22Rv1 (cell line): ENCODE results near the gene ZNF32.

Experiments
- H3K27ac ChIP-seq: fragments of 450-650 bp; 2 replicates; pipeline ENCODE4 v1.5.1; 2017
- ZFX ChIP-seq: fragments of 450-650 bp; IDR thresholded peaks from 2 replicates; pipeline ENCODE4 v1.6.1; 2017; ENCODE audit warnings: antibody characterized with exemption, borderline replicate concordance
- TF ChIP-seq, protein P1 (sequence below): fragments of 450-650 bp; IDR thresholded peaks from 2 replicates; pipeline ENCODE4 v1.5.1; 2017; ENCODE audit warnings: mild to moderate bottlenecking

The ZNF32 gene

GRCh38 chr10:43658227-43658626 lies 9.5 kb upstream of the ZNF32 start:
- TF ChIP-seq, protein P1, sequence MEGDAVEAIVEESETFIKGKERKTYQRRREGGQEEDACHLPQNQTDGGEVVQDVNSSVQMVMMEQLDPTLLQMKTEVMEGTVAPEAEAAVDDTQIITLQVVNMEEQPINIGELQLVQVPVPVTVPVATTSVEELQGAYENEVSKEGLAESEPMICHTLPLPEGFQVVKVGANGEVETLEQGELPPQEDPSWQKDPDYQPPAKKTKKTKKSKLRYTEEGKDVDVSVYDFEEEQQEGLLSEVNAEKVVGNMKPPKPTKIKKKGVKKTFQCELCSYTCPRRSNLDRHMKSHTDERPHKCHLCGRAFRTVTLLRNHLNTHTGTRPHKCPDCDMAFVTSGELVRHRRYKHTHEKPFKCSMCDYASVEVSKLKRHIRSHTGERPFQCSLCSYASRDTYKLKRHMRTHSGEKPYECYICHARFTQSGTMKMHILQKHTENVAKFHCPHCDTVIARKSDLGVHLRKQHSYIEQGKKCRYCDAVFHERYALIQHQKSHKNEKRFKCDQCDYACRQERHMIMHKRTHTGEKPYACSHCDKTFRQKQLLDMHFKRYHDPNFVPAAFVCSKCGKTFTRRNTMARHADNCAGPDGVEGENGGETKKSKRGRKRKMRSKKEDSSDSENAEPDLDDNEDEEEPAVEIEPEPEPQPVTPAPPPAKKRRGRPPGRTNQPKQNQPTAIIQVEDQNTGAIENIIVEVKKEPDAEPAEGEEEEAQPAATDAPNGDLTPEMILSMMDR: no peak
- no peak for TF ChIP-seq ZFX
- H3K27ac ChIP-seq: no peak overlapping the region

GRCh38 chr10:43655311-43655710 lies 6.6 kb upstream of the ZNF32 start:
- H3K27ac ChIP-seq: no peak overlapping the region
- no peak for TF ChIP-seq ZFX
- TF ChIP-seq, protein P1: no peak

DNA sequence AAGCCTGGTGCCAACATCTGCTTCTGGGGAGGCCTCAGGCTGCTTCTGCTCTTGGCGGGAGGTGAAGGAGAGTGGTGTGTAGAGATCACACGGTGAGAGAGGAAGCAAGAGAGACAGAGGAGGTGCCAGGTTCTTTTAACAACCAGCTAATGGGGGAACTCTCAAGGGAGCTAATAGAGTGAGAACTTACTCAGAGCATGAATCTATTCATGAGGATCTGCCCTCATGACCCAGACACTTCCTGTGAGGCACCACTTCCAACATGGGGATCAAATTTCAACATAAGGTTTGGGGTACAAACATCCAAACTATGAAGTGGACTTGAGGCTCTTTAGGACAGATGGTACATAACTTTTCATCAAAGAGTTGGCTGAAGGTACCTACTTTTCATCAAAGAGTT lies 5.1 kb upstream of the ZNF32 start:
- TF ChIP-seq, protein P1: no peak
- no peak for TF ChIP-seq ZFX
- no peak overlapping the region for H3K27ac ChIP-seq

DNA sequence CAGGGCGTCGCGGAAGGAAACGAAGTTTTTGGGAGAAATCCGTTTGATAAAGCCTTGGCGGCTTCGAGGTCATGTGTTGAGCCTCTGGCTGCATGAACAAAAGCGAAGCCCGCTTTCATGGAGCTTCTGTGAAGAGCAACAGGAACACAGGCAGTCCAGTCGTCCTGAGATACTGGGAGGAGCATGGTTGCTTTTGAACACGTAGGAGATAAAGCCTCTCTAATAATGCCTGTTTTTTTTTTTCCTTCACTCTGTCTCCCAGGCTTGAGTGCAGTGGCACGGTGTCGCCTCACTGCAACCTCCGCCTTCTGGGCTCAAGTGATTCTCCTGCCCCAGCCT lies 473 bp upstream of the ZNF32 start:
- no peak for TF ChIP-seq ZFX
- TF ChIP-seq, protein P1: no peak
- H3K27ac ChIP-seq: no peak overlapping the region

GRCh38 chr10:43648095-43648397 lies 635 bp downstream of the ZNF32 start:
- TF ChIP-seq, protein P1: no peak
- TF ChIP-seq ZFX: no peak
- no peak overlapping the region for H3K27ac ChIP-seq

- TF ChIP-seq ZFX: no peak
- TF ChIP-seq, protein P1: no peak
- H3K27ac ChIP-seq: no peak overlapping the region
Observed at GRCh38 chr10:43647576-43647975, 1.1 kb downstream of the ZNF32 start.

DNA sequence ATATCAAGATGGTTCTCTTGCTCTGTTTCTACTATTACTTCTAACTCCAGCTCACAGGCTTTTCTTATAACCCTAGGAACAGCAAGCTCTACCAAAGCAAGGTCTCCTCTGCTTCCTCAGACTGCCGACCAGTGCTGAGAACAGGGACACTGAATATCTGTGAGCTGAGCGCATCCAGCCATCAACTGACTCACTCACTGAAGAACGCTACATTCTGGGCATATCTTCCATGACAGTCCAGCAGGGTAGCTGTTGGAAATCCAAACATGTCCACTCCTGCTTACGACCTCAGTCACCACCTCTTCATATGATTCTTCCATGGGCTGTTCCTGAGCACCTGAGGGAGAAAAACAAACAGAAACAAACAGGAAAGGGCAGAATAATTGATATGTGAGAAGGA lies 2.8 kb downstream of the ZNF32 start:
- TF ChIP-seq, protein P1: no peak
- no peak for TF ChIP-seq ZFX
- no peak overlapping the region for H3K27ac ChIP-seq
